Activated naive CD8-positive, alpha-beta T cell (primary cell): ENCODE measurements around the gene TRPT1.

Experiments
- H3K27ac Mint-ChIP-seq: one replicate; pipeline ENCODE4 v1.8.0; 2021; ENCODE audit warnings: mixed read lengths
- H3K27me3 Mint-ChIP-seq: one replicate; pipeline ENCODE4 v1.8.0; 2021; ENCODE audit warnings: mixed read lengths
- H3K36me3 Mint-ChIP-seq: one replicate; pipeline ENCODE4 v1.8.0; 2021; ENCODE audit warnings: mixed read lengths
- H3K4me1 Mint-ChIP-seq: one replicate; pipeline ENCODE4 v1.8.0; 2021; ENCODE audit warnings: low read depth, mixed read lengths
- H3K4me3 Mint-ChIP-seq: one replicate; pipeline ENCODE4 v1.8.0; 2021; ENCODE audit warnings: mild to moderate bottlenecking, mixed read lengths
- H3K9me3 Mint-ChIP-seq: one replicate; pipeline ENCODE4 v1.8.0; 2021; ENCODE audit warnings: low read depth, mixed read lengths

Gene TRPT1

GRCh38 chr11:64219354-64219684 lies 6.7 kb downstream of the TRPT1 start:
- no peaks in the 10 kb centered on the region for H3K9me3 Mint-ChIP-seq
- no peak overlapping the region for H3K4me3 Mint-ChIP-seq
- no peak overlapping the region for H3K27ac Mint-ChIP-seq
- H3K27me3 Mint-ChIP-seq: no peaks in the 10 kb centered on the region
- no peaks in the 10 kb centered on the region for H3K36me3 Mint-ChIP-seq
- peaks cover 8% of the 10 kb centered on the region for H3K4me1 Mint-ChIP-seq

GRCh38 chr11:64218628-64219353 lies 7.2 kb downstream of the TRPT1 start:
- Mint-ChIP-seq H3K9me3 (no peaks in the 10 kb centered on the region), H3K4me3 (no peak overlapping the region), H3K27me3 (no peaks in the 10 kb centered on the region), H3K27ac (peak overlapping the region; percentile 41), H3K4me1 (peaks cover 11% of the 10 kb centered on the region), H3K36me3 (peaks cover 2% of the 10 kb centered on the region)

- Mint-ChIP-seq H3K36me3 (peaks cover 2% of the 10 kb centered on the region), H3K27ac (no peak overlapping the region)
Observed at GRCh38 chr11:64216879-64217278, 9.1 kb downstream of the TRPT1 start.

GRCh38 chr11:64211181-64211872 lies 14.7 kb downstream of the TRPT1 start:
- H3K36me3 Mint-ChIP-seq: peaks cover 2% of the 10 kb centered on the region
- no peak overlapping the region for H3K27ac Mint-ChIP-seq
- no peaks in the 10 kb centered on the region for H3K27me3 Mint-ChIP-seq
- no peak overlapping the region for H3K4me3 Mint-ChIP-seq
- no peaks in the 10 kb centered on the region for H3K9me3 Mint-ChIP-seq
- peaks cover 23% of the 10 kb centered on the region for H3K4me1 Mint-ChIP-seq

More at GRCh38 chr11:64216879-64217278, 9.1 kb downstream of the TRPT1 start:
- H3K4me3 Mint-ChIP-seq: no peak overlapping the region
- H3K4me1 Mint-ChIP-seq: peaks cover 18% of the 10 kb centered on the region
- H3K27me3 Mint-ChIP-seq: no peaks in the 10 kb centered on the region
- H3K9me3 Mint-ChIP-seq: no peaks in the 10 kb centered on the region

- no peak overlapping the region for H3K4me3 Mint-ChIP-seq
- H3K9me3 Mint-ChIP-seq: no peaks in the 10 kb centered on the region
- peak overlapping the region; percentile 46 for H3K27ac Mint-ChIP-seq
- no peaks in the 10 kb centered on the region for H3K27me3 Mint-ChIP-seq
- H3K4me1 Mint-ChIP-seq: peaks cover 31% of the 10 kb centered on the region
- H3K36me3 Mint-ChIP-seq: peaks cover 2% of the 10 kb centered on the region
Observed at GRCh38 chr11:64210301-64211020, 15.5 kb downstream of the TRPT1 start.

GRCh38 chr11:64209563-64209843 lies 16.5 kb downstream of the TRPT1 start:
- no peak overlapping the region for H3K4me3 Mint-ChIP-seq
- H3K36me3 Mint-ChIP-seq: peaks cover 4% of the 10 kb centered on the region
- peaks cover 29% of the 10 kb centered on the region for H3K4me1 Mint-ChIP-seq
- peak overlapping the region; percentile 81 for H3K27ac Mint-ChIP-seq
- no peaks in the 10 kb centered on the region for H3K27me3 Mint-ChIP-seq
- no peaks in the 10 kb centered on the region for H3K9me3 Mint-ChIP-seq

- H3K9me3 Mint-ChIP-seq: no peaks in the 10 kb centered on the region
- H3K36me3 Mint-ChIP-seq: peaks cover 4% of the 10 kb centered on the region
- peak overlapping the region; percentile 81 for H3K27ac Mint-ChIP-seq
- H3K4me1 Mint-ChIP-seq: peaks cover 34% of the 10 kb centered on the region
- no peaks in the 10 kb centered on the region for H3K27me3 Mint-ChIP-seq
- peak overlapping the region; percentile 93 for H3K4me3 Mint-ChIP-seq
Observed at GRCh38 chr11:64208796-64209562, 17.0 kb downstream of the TRPT1 start.

GRCh38 chr11:64208086-64208795 lies 17.7 kb downstream of the TRPT1 start:
- peak overlapping the region; percentile 96 for H3K27ac Mint-ChIP-seq
- H3K4me1 Mint-ChIP-seq: peaks cover 37% of the 10 kb centered on the region
- no peaks in the 10 kb centered on the region for H3K27me3 Mint-ChIP-seq
- H3K9me3 Mint-ChIP-seq: no peaks in the 10 kb centered on the region
- H3K36me3 Mint-ChIP-seq: peaks cover 3% of the 10 kb centered on the region
- H3K4me3 Mint-ChIP-seq: peak overlapping the region; percentile 93

- H3K27me3 Mint-ChIP-seq: no peaks in the 10 kb centered on the region
- H3K9me3 Mint-ChIP-seq: no peaks in the 10 kb centered on the region
- peaks cover 36% of the 10 kb centered on the region for H3K4me1 Mint-ChIP-seq
- H3K27ac Mint-ChIP-seq: peak overlapping the region; percentile 96
- H3K36me3 Mint-ChIP-seq: peaks cover 3% of the 10 kb centered on the region
- peak overlapping the region; percentile 93 for H3K4me3 Mint-ChIP-seq
Observed at GRCh38 chr11:64207256-64208085, 18.5 kb downstream of the TRPT1 start.

- H3K4me3 Mint-ChIP-seq: peak within 1 kb of the TSS; percentile 93
- no peaks in the 10 kb centered on the region for H3K27me3 Mint-ChIP-seq
- H3K36me3 Mint-ChIP-seq: peaks cover 3% of the 10 kb centered on the region
Observed at GRCh38 chr11:64206457-64207255, 19.3 kb downstream of the TRPT1 start, which contains the start of gene FERMT3. Gene FERMT3, plus strand, starts transcription at chr11:64206721. Its CDS starts 644 bp downstream, at chr11:64207365.

GRCh38 chr11:64204464-64204989 lies 21.5 kb downstream of the TRPT1 start:
- H3K27me3 Mint-ChIP-seq: no peaks in the 10 kb centered on the region
- H3K4me3 Mint-ChIP-seq: peak overlapping the region; percentile 78
- peaks cover 3% of the 10 kb centered on the region for H3K36me3 Mint-ChIP-seq
- no peaks in the 10 kb centered on the region for H3K9me3 Mint-ChIP-seq
- peaks cover 35% of the 10 kb centered on the region for H3K4me1 Mint-ChIP-seq
- H3K27ac Mint-ChIP-seq: peak overlapping the region; percentile 79

More at GRCh38 chr11:64206457-64207255, 19.3 kb downstream of the TRPT1 start, which contains the start of gene FERMT3:
- H3K9me3 Mint-ChIP-seq: no peaks in the 10 kb centered on the region
- H3K27ac Mint-ChIP-seq: peak within 1 kb of the TSS; percentile 96
- H3K4me1 Mint-ChIP-seq: peaks cover 33% of the 10 kb centered on the region

GRCh38 chr11:64204080-64204440 lies 21.9 kb downstream of the TRPT1 start:
- H3K36me3 Mint-ChIP-seq: peaks cover 3% of the 10 kb centered on the region
- no peak overlapping the region for H3K27ac Mint-ChIP-seq
- H3K4me1 Mint-ChIP-seq: peaks cover 34% of the 10 kb centered on the region
- no peaks in the 10 kb centered on the region for H3K27me3 Mint-ChIP-seq
- H3K9me3 Mint-ChIP-seq: no peaks in the 10 kb centered on the region
- no peak overlapping the region for H3K4me3 Mint-ChIP-seq
